CD4-positive, alpha-beta T cell treated with Interleukin-6 for 4 hours (primary cell): ENCODE results near the gene USP47.

Experiments
- DNase-seq: peaks from one replicate; pipeline ENCODE4 v3.0.0-alpha.2; 2020; ENCODE audit warnings: mixed read lengths

Gene USP47

DNA sequence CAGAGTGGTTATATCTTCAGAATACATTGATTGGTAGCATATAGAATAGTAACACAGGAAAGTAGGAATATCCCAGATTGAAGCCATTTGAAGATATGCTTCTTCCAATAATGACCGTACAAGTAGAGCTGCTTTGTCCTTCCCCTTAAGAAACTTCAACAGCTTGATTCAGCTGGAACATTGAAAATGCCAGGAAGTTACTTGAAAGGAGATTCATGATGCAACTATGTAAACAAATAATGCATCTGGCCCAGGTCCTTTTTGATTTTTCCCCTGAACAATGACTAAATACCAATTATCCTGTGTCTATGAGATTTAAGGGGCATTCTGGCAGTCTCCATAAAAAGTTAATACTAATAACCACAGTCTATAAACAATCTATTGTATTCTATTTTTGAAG, 163.7 kb downstream of the USP47 start:
- no peak for DNase-seq

DNA sequence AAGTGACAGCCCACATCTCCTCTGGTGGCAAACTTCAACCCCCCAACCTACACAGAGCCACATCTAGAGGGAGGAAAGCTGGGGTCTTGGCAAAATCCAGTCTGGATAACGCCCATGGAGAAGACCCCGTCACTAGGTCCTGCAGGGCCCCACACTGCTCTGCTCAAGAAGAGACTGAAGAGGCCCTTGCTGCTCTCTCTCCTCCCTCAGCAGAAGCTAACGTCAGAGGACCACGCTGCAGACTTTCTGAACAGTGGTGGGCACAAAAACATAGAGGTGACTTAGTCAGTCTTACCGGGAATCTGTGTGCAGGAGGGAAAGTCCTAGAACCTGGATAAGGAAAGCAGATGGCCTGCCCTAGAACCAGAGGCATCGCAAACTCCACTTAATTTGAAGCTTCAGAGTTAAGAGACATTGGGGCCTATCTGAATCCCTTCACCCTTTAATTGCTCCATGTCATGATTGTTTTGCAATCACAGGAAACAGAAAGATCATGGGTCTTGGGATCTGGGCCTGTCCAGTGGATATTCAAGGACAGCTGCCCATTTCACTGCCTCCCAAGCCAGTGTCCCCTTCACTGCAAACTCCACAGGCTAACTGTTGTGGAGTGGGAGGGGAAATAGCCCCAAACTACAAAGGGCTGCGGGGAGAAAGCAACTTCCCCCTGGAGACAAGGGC, 164.9 kb downstream of the USP47 start:
- DNase-seq, result no peak

DNA sequence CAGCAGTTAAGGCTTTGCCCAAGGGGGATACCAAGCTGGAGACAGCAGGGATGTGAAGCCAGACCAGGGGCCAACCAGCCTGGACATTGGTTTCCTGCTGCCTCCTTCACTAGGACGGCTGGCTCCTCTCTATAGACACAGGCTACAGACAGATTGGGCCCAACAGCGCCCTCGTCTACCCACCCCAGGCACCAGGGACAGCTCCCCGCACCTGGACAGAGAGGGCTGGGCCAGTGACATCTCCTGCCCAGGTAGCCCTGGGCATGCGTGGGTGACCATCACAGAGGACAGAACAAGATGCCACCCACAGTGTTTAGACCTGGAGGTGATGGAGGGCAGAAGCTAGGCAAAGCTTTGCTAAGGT, 165.4 kb downstream of the USP47 start:
- no peak for DNase-seq

DNA sequence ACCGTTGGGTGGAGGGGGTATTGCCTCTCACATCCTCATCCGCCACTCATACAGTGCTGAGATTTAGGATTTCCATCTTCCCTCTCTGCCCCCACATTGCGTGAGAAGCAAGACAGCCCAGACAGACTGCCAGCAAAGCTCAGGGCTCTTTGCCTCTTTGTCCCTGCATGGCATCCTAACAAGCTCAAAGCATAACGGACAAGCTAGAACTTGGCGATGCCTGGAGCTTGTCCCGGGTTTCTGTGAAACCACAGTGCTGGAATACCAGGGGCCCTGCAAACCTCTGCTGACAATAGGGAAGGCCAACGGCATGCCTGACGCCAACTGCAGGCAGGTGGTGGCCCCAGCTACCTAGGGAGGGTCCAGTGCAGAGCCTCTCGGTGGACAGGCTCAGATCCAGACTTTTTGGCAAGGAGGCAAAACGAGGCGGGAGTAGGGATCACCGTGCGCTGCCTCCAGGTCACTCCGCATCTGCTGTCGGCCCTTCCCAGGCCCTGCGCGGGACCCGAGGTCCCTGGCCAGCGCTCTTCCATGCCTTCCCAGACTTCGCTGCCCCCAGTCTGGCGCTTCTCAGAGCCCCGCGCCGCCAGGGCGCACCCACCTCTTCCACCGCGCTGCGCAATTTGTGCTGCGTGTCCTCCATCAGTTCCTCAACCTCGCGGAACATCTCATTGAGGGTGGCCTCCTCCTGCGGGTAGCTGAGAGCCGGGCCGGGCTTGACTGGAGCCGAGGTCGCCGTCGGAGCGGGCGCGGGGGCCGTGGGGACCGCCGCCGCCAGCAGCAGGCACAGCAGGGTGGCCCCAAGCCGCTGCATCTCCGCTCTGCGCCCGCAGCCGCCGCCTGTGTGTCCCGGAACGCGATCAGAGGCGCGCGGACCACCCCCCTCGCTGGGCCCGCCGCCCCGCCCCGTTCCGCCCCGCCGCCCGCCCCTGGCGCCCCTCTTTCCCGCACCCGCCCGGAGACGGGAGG, 166.3 kb downstream of the USP47 start, which contains the start of gene DKK3:
DKK3 (minus strand) TSS at position 858 of the 969 bp plus-strand sequence; CDS start at position 814, 44 bp downstream.
- DNase-seq, result peak; percentile 15
